ENCODE measurements around the gene WDR74.

DNA sequence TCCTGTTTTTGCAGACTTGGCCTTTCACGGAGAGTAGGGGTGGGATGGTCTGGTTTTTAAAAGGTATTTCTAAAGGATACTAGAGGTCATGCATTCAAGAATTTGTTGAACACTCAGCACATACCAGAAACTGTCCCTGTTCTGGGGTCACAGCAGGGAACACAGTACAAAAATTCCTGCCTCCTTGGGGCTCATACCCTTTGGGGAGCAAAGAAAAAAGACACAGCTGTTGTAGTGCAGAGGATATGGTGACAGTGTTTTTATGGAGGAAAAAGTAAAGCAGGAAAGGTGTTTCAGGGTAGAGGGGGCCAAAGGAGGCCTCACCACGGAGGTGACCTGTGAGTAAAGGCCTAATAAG, 49.7 kb upstream of the WDR74 start:
- TF ChIP-seq EP300 (IDR thresholded peaks at IDR 0.05) (no peak), POLR2A (IDR thresholded peaks at IDR 0.05) (no peak), POLR2AphosphoS5 (IDR thresholded peaks at IDR 0.05) (no peak)
- TF ChIP-seq, protein P1, sequence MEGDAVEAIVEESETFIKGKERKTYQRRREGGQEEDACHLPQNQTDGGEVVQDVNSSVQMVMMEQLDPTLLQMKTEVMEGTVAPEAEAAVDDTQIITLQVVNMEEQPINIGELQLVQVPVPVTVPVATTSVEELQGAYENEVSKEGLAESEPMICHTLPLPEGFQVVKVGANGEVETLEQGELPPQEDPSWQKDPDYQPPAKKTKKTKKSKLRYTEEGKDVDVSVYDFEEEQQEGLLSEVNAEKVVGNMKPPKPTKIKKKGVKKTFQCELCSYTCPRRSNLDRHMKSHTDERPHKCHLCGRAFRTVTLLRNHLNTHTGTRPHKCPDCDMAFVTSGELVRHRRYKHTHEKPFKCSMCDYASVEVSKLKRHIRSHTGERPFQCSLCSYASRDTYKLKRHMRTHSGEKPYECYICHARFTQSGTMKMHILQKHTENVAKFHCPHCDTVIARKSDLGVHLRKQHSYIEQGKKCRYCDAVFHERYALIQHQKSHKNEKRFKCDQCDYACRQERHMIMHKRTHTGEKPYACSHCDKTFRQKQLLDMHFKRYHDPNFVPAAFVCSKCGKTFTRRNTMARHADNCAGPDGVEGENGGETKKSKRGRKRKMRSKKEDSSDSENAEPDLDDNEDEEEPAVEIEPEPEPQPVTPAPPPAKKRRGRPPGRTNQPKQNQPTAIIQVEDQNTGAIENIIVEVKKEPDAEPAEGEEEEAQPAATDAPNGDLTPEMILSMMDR (IDR thresholded peaks at IDR 0.05), result no peak

Data from stomach (tissue), 4 donors.